Activated T-helper 1 cell treated with anti-CD3 and anti-CD28 coated beads, Interleukin-12 subunit alpha, Interleukin-12 subunit beta, Interleukin-2, Interleukin-4 antibody, amounts not matched to agents 30 ng/mL and 10 ng/mL and 1 ng/mL, durations not matched to agents 14 hours and 24 hours and 36 hours (primary cell): ENCODE results near the gene RSPH1. TPM values are rescaled to one million over a fixed set of nuclear protein-coding genes. Genes with fewer than 3 reads are reported as not detected.

ENCODE experiments used
- DNase-seq: peaks from one replicate; pipeline ENCODE4 v3.0.0; 2021; ENCODE audit warnings: low spot score
- H3K27ac Mint-ChIP-seq: one replicate; pipeline ENCODE4 v1.8.0; 2021; ENCODE audit warnings: mild to moderate bottlenecking, mixed read lengths
- H3K27me3 Mint-ChIP-seq: one replicate; pipeline ENCODE4 v1.8.0; 2022; ENCODE audit warnings: mild to moderate bottlenecking, moderate library complexity, mixed read lengths; ENCODE audit not compliant: insufficient read depth
- H3K36me3 Mint-ChIP-seq: one replicate; pipeline ENCODE4 v1.8.0; 2021; ENCODE audit warnings: low read depth, mixed read lengths
- H3K4me1 Mint-ChIP-seq: one replicate; pipeline ENCODE4 v1.8.0; 2021; ENCODE audit warnings: low read depth, mixed read lengths
- H3K4me3 Mint-ChIP-seq: one replicate; pipeline ENCODE4 v1.8.0; 2021; ENCODE audit warnings: mild to moderate bottlenecking, moderate library complexity, mixed read lengths
- H3K9me3 Mint-ChIP-seq: one replicate; pipeline ENCODE4 v1.8.0; 2021; ENCODE audit warnings: mixed read lengths
- intact Hi-C: fragments of 100-400 bp; cut with micrococcal nuclease; formaldehyde crosslinking; loops from one replicate; pipeline ENCODE4 v1.15.1; 2024
- total RNA-seq: library from RNA; stranded (reverse); gene quantifications from 2 replicates; pipeline ENCODE4 v1.2.3, GENCODE V29; 2022

RSPH1 gene
- total RNA-seq, 1 donor from 2014 or later, result not detected

DNA sequence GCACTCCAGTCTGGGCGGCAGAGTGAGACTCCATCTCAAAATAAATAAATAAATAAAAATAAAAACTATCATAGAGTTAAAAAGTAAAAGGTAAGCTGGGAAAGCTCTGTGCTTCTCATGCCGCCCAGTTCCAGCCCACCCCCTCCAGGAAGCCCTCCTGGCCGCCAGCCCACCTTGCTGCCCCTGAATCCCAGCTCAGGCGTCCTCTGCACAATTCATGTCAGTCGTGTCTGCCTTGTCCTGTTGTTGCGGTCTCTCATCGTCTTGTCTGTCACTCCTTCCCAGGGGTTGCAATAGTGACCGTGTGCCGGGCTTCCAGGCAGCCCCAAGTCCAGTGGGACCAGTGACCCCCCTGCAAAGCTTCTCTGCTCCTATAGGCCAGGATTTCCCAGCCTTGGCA, 44.1 kb downstream of the RSPH1 start:
- intact Hi-C loops, result loop anchor here (5.0 kb wide), 2 partner anchors 290 to 305 kb away; no protein-coding TSS in a partner anchor
- Mint-ChIP-seq H3K27me3 (no peaks in the 10 kb centered on the region), H3K36me3 (peaks cover 24% of the 10 kb centered on the region), H3K9me3 (no peaks in the 10 kb centered on the region), H3K4me1 (peaks cover 70% of the 10 kb centered on the region), H3K4me3 (no peak overlapping the region), H3K27ac (no peak overlapping the region)
- DNase-seq, result no peak

DNA sequence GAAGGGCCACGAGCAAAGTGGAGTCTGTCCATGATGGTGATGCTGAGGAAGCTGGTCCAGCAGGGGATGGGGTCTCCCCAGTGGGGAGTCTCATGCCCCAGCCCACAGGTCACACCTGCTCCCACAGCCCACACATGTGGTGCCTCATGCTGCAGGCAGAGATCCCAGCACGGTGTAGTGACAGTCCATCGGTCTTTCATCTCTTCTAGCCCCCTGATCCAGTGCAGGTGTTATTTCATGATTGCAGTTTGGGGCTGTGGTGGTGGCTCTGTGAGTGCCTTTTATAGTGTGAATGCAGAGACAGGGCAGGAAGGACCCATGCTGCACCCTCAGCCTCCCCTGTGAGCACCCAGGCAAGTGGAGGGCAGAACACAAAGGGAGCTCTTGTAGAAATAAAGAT, 47.3 kb downstream of the RSPH1 start:
- H3K27ac Mint-ChIP-seq, result peak overlapping the region; percentile 54
- H3K4me1 Mint-ChIP-seq, result peaks cover 65% of the 10 kb centered on the region
- no peak for DNase-seq
- intact Hi-C loops, result no loop called here
- no peaks in the 10 kb centered on the region for H3K9me3 Mint-ChIP-seq
- H3K27me3 Mint-ChIP-seq, result no peaks in the 10 kb centered on the region
- peaks cover 52% of the 10 kb centered on the region for H3K36me3 Mint-ChIP-seq
- H3K4me3 Mint-ChIP-seq, result no peak overlapping the region

DNA sequence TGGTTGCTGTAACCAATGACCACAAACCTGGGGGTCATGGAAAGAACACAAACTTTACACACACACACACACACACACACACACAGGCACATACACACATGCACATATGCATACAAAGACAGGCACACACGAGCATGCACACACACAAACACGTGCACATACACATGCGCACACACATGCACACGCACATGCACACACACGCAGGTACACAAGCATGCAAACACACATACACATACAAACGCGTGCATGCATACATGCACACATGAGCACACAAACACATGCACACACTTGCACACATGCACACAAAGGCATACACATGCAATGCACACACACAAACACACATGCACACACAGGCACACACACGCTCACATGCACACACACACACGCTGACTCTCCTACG, 48.3 kb downstream of the RSPH1 start:
- H3K27ac Mint-ChIP-seq, result peak overlapping the region; percentile 23
- H3K9me3 Mint-ChIP-seq, result no peaks in the 10 kb centered on the region
- DNase-seq, result no peak
- intact Hi-C loops, result no loop called here
- peaks cover 56% of the 10 kb centered on the region for H3K4me1 Mint-ChIP-seq
- no peak overlapping the region for H3K4me3 Mint-ChIP-seq
- peaks cover 61% of the 10 kb centered on the region for H3K36me3 Mint-ChIP-seq
- H3K27me3 Mint-ChIP-seq, result no peaks in the 10 kb centered on the region

DNA sequence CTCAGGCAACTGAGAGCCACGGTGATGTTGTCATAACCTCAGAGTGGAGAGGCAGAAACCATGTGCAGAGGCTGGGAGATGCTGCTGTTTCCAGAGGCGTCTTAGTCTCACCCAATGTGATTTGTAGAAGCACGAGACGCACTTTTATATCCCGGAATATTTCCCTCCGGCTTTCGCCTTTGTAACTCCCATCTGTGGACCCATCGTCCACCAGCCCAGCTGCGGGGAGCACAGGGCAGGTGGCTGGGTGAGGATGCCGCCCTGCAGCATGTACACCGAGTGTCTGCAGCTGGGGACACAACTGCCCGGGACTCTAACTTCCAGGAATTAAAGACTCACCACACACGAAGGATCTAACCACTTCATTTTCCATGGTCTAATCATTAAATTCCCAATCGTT, 48.8 kb downstream of the RSPH1 start:
- H3K4me1 Mint-ChIP-seq, result peaks cover 55% of the 10 kb centered on the region
- DNase-seq, result no peak
- no peak overlapping the region for H3K4me3 Mint-ChIP-seq
- peaks cover 66% of the 10 kb centered on the region for H3K36me3 Mint-ChIP-seq
- peak overlapping the region; percentile 7 for H3K27ac Mint-ChIP-seq
- H3K27me3 Mint-ChIP-seq, result no peaks in the 10 kb centered on the region
- intact Hi-C loops, result no loop called here
- H3K9me3 Mint-ChIP-seq, result no peaks in the 10 kb centered on the region

DNA sequence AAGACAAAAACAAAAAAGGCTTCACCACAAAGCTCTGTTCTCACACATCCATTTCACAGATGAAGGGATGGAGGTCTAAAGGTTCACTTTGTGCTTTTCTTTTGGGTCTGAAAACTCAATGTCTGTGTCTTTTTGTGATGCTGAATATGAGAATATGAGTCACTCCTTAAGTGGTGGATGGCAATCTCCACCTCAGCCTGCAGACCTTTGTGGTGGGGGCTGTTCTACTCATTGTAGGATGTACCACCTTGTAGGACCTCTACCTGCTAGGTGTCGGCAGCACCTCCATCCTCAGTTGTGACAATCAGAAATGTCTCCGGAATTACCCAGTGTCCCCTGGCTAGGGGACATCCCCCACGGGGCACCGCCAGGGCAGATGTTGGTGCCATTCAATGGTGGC, 49.5 kb downstream of the RSPH1 start:
- Mint-ChIP-seq H3K4me1 (peaks cover 55% of the 10 kb centered on the region), H3K9me3 (no peaks in the 10 kb centered on the region), H3K36me3 (peaks cover 73% of the 10 kb centered on the region), H3K27ac (peak overlapping the region; percentile 31), H3K4me3 (no peak overlapping the region), H3K27me3 (no peaks in the 10 kb centered on the region)
- no peak for DNase-seq
- intact Hi-C loops, result no loop called here

DNA sequence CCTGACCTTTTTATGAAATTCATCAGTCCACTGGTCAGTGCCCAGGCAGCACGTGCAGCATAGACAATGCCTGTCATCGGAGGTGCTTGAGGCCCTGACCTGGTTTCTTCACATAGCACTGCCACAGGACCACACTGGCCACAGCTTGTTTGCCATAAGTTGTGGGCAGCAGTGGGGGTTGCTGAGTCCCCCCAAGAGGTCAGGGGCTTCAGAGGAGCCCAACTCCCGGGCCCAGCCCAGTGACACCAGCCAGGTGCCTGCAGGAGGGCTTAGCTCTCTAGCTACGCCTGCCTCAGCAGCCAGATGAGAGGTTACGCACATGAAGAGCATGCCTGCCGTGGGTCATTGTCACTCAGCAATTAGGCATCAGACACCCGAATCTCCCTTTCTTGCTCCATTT, 50.7 kb downstream of the RSPH1 start:
- H3K4me3 Mint-ChIP-seq, result no peak overlapping the region
- no peak for DNase-seq
- peaks cover 83% of the 10 kb centered on the region for H3K36me3 Mint-ChIP-seq
- peaks cover 55% of the 10 kb centered on the region for H3K4me1 Mint-ChIP-seq
- intact Hi-C loops, result no loop called here
- H3K9me3 Mint-ChIP-seq, result no peaks in the 10 kb centered on the region
- no peak overlapping the region for H3K27ac Mint-ChIP-seq
- no peaks in the 10 kb centered on the region for H3K27me3 Mint-ChIP-seq

DNA sequence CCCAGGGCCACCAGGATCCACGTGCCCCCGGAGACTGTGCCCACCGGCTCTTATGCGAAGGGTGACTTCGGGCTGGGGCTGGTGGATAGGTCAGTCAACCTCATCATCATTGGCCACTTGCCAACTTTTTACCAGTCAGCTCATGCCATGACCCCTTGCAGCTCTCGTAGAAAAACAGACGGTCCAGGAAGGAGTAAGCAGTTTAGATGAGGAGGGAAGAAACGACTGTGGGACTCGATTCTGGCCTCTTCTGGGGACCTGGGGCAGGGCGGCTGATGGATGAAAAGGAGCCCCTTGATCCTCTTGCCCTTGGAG, 51.3 kb downstream of the RSPH1 start:
- Mint-ChIP-seq H3K9me3 (no peaks in the 10 kb centered on the region), H3K27ac (no peak overlapping the region), H3K36me3 (peaks cover 84% of the 10 kb centered on the region), H3K4me3 (no peak overlapping the region), H3K4me1 (peaks cover 55% of the 10 kb centered on the region), H3K27me3 (no peaks in the 10 kb centered on the region)
- no peak for DNase-seq
- intact Hi-C loops, result no loop called here

DNA sequence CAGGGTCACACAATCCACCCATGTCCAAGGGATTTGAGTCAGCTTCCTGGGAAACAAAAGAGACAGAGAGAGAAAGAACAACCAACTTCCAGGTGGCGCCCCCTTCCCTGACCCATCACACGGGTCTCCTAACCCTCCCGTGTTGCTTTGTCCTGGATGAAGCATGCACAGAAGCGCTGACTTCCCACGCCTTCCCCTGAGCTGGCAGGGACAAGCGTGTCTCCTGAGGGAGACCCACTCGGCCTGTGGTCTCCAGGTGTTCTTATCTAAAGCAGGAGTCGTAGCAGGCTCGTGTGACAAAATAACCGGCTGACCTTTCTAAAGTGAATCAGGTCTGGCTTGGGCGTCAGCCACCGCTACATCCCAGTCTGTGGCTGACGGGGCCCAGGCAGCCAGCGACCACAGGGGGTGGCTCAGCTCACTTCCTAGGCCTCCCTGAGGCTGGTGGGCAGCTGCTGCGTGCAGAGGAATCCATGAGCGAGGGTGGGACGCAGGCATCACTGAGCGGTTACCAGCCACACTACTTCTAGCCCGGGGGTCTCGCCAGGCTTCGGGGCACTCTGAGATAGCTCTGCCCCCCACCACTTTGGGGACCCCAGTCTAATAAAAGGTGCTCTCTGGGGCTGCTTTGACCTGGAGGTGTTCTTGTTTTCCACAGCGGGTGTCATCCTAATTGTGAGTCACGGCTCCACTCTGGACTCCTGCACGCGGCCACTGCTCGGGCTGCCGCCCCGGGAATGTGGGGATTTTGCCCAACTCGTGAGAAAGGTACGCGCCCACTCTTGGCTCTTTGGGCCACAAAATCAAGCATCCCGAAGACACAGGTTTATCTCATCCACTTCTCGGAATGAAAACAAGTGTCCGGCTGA, 51.9 kb downstream of the RSPH1 start:
- intact Hi-C loops, result no loop called here
- no peaks in the 10 kb centered on the region for H3K9me3 Mint-ChIP-seq
- H3K27ac Mint-ChIP-seq, result no peak overlapping the region
- no peaks in the 10 kb centered on the region for H3K27me3 Mint-ChIP-seq
- peaks cover 86% of the 10 kb centered on the region for H3K36me3 Mint-ChIP-seq
- no peak for DNase-seq
- no peak overlapping the region for H3K4me3 Mint-ChIP-seq
- H3K4me1 Mint-ChIP-seq, result peaks cover 55% of the 10 kb centered on the region

DNA sequence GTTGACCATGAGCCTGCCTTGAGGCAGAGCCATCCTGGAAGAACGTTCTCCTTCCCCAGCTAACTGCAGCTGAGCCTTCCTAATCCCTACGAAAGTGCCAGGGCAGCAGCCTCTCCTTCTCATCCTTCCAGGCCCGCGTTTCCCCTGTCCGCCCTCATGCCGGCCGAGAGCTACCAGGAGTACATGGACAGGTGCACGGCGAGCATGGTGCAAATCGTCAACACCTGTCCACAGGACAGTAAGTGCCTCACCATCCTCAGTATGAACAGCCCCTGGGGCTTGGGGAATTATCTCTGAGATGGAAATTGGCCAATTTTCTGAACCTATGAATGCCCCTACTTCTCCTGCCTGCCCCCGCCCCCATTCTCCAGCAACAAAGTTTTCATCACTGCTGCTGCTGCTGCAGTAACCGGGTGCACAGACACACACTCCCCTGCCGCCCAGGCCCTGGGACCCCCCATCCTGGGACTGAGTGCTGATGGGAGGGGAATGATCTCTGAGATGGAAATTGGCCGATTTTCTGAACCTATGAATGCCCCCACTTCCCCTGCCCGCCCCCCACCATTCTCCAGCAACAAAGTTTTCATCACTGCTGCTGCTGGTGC, 52.7 kb downstream of the RSPH1 start:
- intact Hi-C loops, result no loop called here
- DNase-seq, result no peak
- Mint-ChIP-seq H3K4me1 (peaks cover 55% of the 10 kb centered on the region), H3K9me3 (no peaks in the 10 kb centered on the region), H3K27ac (no peak overlapping the region), H3K4me3 (no peak overlapping the region), H3K36me3 (peaks cover 89% of the 10 kb centered on the region), H3K27me3 (no peaks in the 10 kb centered on the region)

DNA sequence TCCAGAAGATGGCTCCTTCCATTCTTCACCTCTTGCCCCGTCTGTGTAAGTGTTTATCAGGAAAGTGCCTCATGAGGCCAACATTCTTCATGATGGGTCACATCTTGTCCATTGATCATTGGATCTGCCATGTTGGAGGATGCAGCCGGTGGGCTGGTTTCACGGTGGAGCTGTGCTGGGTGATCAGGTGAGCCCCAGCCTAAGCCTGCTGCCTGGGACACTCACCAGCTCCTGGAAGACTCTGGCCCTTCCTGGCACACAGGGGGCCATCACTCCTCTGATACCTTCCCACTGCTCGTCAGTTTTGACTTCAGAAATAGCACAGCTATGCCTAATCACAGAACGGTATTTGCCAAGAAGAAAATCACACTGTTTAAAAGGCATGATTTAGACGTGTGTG, 54.1 kb downstream of the RSPH1 start:
- intact Hi-C loops, result loop anchor here (2.0 kb wide), 1 partner anchor 49 kb away; no protein-coding TSS in a partner anchor
- H3K27ac Mint-ChIP-seq, result peak overlapping the region; percentile 70

DNA sequence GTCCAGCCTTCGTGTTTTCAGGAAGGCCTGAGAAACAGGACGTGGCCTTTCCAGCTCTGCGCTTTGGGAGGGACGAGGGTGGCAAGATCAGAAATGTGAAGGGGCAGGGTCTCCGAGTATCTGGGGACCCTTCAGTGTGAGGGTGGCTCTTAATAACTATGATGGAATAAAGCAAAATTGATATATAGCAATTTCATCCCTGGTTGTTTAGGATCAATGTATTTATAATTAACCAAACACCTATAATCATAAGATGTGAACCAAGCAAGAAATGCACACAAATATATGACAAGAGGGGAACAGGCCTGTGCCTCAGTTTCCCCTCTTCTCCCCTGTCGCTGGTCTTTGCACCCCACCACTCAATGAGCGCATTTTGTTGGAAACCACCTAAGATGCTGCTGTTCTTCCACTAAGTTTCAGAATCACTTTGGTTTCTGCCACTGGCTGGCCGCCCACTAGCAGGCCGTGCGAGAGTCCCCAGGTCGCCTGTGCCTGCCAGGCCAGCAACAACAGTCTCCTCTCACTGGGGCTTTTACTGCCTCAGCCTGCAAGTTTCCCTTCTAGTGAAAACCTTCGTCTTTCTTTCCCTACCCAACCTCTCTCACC, 55.7 kb downstream of the RSPH1 start:
- no peaks in the 10 kb centered on the region for H3K27me3 Mint-ChIP-seq
- H3K4me3 Mint-ChIP-seq, result peak overlapping the region; percentile 45
- H3K4me1 Mint-ChIP-seq, result peaks cover 54% of the 10 kb centered on the region
- H3K9me3 Mint-ChIP-seq, result peaks cover 9% of the 10 kb centered on the region
- DNase-seq, result no peak
- intact Hi-C loops, result loop anchor here (1.0 to 2.0 kb wide), 5 partner anchors 15 to 47 kb away; no protein-coding TSS in a partner anchor
- H3K27ac Mint-ChIP-seq, result peak overlapping the region; percentile 82
- peaks cover 89% of the 10 kb centered on the region for H3K36me3 Mint-ChIP-seq

More for the DNA sequence above, 54.1 kb downstream of the RSPH1 start:
- H3K36me3 Mint-ChIP-seq, result peaks cover 90% of the 10 kb centered on the region
- H3K27me3 Mint-ChIP-seq, result no peaks in the 10 kb centered on the region
- H3K4me3 Mint-ChIP-seq, result no peak overlapping the region
- DNase-seq, result no peak
- H3K9me3 Mint-ChIP-seq, result no peaks in the 10 kb centered on the region
- H3K4me1 Mint-ChIP-seq, result peaks cover 49% of the 10 kb centered on the region

DNA sequence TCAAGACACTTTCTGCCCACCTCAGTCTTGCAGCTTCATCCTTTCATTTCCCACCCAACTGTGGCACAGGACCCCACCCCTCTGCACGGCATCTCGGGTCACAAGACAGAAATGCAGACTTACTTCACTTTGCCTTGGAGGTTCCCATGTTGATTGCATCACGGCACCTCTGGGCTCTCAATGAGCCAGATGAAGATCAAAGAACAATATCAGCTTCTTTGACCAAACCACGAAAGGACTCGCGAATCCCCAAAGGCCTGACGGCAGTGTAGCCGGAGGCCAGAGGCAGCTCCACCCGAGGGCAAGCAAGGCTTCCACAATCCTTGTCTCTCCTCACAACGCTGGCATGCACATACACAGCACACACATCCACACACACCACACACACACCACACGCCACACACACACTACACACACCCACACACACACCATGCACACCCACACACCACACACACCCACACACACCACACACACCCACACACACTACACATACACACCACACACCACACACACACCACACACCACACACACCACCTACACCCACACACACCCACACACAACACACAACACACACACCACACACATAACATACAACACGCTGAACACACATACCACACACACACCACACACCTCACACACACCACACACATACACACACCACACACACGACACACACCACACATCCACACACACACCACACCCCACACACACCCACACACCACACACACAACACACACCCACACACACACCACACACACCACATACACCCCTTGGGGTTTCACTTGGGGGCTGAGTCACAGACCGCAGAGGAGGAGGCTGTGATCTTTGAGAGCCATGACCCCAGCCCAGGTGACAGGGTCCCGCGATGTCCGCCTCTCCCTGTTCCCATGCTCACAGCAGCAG, 56.5 kb downstream of the RSPH1 start:
- peaks cover 90% of the 10 kb centered on the region for H3K36me3 Mint-ChIP-seq
- no peaks in the 10 kb centered on the region for H3K27me3 Mint-ChIP-seq
- peaks cover 13% of the 10 kb centered on the region for H3K9me3 Mint-ChIP-seq
- peak overlapping the region; percentile 42 for H3K4me3 Mint-ChIP-seq
- H3K27ac Mint-ChIP-seq, result peak overlapping the region; percentile 82
- intact Hi-C loops, result loop anchor here (1.0 to 2.0 kb wide), 5 partner anchors 14 to 47 kb away; no protein-coding TSS in a partner anchor
- no peak for DNase-seq
- H3K4me1 Mint-ChIP-seq, result peaks cover 62% of the 10 kb centered on the region
